22Rv1 (cell line): Measurements from ENCODE around the gene DEFB125.

Experiments
- H3K27ac ChIP-seq: fragments of 450-650 bp; 2 replicates; pipeline ENCODE4 v1.5.1; 2017
- ZFX ChIP-seq: fragments of 450-650 bp; IDR thresholded peaks from 2 replicates; pipeline ENCODE4 v1.6.1; 2017; ENCODE audit warnings: antibody characterized with exemption, borderline replicate concordance
- TF ChIP-seq, protein P1 (sequence below): fragments of 450-650 bp; IDR thresholded peaks from 2 replicates; pipeline ENCODE4 v1.5.1; 2017; ENCODE audit warnings: mild to moderate bottlenecking

Gene DEFB125, protein sequence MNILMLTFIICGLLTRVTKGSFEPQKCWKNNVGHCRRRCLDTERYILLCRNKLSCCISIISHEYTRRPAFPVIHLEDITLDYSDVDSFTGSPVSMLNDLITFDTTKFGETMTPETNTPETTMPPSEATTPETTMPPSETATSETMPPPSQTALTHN

DNA sequence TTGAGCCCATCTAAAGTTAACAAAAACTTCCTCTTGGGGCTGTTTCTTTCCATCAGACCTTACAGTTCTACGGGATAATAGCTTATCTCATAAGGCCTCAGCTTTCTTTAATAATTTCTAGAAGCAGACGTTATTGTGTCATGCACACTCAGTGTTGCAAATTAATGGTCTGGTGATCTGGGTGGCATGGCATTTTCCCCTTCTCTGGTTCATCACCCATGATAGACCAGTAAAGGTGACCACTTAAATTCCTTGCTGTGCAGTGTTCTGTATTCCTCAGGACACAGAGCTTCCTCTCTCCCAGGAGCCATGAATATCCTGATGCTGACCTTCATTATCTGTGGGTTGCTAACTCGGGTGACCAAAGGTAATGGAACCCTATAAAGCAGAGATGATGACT is at the start of gene DEFB125:
TSS of gene DEFB125 (plus strand) at position 272 of the 400 bp plus-strand sequence. CDS start at position 310, 38 bp downstream.
- H3K27ac ChIP-seq = no peak within 1 kb of the TSS
- TF ChIP-seq ZFX = no peak
- TF ChIP-seq, protein P1, sequence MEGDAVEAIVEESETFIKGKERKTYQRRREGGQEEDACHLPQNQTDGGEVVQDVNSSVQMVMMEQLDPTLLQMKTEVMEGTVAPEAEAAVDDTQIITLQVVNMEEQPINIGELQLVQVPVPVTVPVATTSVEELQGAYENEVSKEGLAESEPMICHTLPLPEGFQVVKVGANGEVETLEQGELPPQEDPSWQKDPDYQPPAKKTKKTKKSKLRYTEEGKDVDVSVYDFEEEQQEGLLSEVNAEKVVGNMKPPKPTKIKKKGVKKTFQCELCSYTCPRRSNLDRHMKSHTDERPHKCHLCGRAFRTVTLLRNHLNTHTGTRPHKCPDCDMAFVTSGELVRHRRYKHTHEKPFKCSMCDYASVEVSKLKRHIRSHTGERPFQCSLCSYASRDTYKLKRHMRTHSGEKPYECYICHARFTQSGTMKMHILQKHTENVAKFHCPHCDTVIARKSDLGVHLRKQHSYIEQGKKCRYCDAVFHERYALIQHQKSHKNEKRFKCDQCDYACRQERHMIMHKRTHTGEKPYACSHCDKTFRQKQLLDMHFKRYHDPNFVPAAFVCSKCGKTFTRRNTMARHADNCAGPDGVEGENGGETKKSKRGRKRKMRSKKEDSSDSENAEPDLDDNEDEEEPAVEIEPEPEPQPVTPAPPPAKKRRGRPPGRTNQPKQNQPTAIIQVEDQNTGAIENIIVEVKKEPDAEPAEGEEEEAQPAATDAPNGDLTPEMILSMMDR = no peak

DNA sequence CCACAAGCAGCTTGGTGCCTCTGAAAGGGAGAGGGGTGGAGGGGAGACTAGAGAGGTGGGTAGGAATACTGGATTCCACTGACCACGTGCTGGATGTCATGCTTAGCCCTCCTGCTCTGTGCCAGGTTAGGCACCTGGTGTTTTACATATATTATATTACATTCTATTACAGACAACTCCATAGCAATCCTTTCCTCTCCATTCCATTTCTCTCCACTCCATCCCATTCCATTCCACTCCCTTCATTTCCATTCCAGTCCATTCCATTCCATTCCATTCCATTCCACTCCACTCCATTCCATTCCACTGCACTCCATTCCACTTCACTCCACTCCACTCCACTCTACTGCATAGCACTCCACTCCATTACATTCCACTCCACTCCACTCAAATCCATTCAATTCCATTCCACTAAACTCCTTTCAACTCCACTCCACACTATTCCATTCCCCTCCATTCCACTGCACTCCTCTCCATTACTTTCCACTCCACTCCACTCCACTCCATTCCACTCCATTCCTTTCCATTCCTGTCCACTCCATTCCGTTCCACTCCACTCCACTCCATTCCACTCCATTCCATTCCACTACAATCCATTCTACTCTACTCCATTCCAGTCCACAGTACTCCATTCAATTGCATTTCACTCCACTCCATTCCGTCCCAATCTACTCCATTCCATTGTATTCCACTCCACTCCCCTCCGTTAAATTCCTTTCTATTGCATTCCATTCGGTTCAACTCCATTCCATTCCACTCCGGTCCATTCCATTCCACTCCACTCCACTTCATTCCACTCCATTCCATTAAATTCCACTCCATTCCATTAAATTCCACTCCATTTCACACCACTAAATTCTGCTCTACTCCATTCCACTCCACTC is 27.2 kb upstream of the DEFB125 start:
- TF ChIP-seq, protein P1 = no peak
- TF ChIP-seq ZFX = no peak

DNA sequence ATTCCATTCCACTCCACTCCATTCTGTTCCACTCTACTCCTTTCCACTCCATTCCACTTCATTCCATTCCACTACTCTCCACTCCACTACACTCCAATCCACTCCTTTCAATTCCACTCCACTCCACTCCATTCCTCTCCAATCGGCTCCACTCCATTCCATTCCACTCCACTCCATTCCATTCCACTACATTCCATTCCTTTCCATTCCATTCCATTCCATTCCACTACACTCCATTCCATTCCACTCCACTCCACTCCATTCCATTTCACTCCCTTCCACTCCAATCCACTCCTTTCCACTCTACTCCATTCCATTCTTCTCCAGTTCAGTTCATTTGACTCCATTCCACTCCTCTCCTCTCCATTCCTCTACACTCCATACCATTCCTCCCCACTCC is 26.2 kb upstream of the DEFB125 start:
- no peak overlapping the region for H3K27ac ChIP-seq
- TF ChIP-seq, protein P1 = no peak
- TF ChIP-seq ZFX = no peak

More for the DNA sequence above, 27.2 kb upstream of the DEFB125 start:
- H3K27ac ChIP-seq = no peak overlapping the region

DNA sequence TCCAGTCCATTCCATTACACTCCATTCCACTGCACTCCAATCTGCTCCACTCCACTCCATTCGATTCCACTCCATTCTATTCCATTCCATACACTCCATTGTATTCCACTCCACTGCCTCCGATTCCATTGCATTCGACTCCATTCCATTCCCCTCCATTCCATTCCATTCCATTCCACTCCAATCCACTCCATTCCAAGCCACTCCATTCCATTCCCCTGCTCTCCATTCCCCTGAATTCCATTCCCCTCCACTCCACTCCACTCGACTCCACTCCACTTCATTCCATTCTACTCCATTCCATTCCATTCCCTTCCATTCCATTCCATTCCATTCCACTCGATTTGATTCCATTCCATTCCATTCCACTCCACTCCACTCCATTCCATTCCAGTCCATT is 25.7 kb upstream of the DEFB125 start:
- TF ChIP-seq ZFX = no peak
- H3K27ac ChIP-seq = no peak overlapping the region

DNA sequence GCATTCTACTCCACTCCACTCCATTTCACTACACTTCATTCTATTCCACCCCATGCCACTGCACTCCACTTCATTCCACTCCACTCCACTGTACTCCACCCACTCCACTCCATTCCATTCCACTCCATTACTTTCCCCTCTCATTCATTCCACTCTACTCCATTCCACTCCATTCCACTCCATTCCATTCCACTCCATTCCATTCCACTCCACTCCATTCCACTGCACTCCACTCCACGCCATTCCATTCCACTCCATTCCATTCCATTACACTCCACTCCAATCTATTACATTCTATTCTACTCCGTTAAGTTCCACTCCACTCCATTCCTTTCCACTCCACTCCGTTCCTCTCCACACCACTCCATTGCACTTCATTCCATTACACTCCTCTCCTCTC is 25.0 kb upstream of the DEFB125 start:
- no peak overlapping the region for H3K27ac ChIP-seq
- no peak for TF ChIP-seq ZFX
- TF ChIP-seq, protein P1 = no peak

DNA sequence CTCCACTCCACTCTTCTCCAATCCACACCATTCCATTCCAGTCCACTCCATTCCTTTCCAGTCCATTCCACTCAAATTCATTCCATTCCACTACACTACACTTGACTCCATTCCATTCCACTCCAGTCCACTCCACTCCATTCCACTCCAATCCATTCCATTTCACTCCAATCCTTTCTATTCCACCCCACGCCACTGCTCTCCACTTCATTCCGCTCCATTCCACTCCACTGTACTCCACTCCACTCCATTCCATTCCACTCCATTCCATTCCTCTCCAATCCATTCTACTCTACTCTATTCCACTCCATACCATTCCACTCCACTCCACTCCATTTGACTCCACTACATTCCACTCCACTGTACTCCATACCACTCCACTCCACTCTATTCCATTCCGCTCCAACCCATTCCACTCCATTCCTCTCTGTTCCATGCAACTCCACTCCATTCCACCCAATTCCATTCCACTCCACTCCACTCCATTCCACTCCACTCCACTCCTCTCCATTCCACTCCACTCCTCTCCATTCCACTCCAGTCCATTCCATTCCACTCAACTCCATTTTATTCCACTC is 23.4 kb upstream of the DEFB125 start:
- TF ChIP-seq, protein P1 = no peak
- TF ChIP-seq ZFX = no peak
- no peak overlapping the region for H3K27ac ChIP-seq

DNA sequence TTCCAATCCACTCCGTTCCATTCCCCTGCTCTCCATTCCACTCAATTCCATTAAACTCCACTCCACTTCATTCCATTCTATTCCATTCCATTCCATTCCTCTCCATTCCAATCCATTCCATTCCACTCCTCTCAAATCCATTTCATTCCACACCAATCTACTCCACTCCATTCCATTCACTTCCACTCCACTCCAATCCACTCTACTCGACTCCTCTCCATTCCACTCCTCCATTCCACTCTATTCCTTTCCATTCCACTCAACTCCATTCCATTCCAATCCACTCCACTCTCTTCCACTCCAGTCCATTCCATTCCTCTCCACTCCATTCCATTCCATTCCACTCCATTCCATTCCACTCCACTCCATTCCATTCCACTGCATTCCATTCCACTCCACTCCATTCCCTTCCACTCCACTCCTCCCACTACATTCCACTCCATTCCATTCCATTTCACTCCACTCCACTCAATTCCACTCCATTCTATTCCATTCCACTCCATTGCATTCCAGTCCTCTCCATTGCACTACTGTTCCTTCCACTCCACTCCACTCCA is 22.6 kb upstream of the DEFB125 start:
- TF ChIP-seq, protein P1 = no peak
- no peak for TF ChIP-seq ZFX
- no peak overlapping the region for H3K27ac ChIP-seq
